ENCODE measurements around the gene CD22. TPM values are rescaled to one million over a fixed set of nuclear protein-coding genes. Genes with fewer than 3 reads are reported as not detected.

The CD22 gene
- total RNA-seq, 1 experiment from 2014 or later: not detected

DNA sequence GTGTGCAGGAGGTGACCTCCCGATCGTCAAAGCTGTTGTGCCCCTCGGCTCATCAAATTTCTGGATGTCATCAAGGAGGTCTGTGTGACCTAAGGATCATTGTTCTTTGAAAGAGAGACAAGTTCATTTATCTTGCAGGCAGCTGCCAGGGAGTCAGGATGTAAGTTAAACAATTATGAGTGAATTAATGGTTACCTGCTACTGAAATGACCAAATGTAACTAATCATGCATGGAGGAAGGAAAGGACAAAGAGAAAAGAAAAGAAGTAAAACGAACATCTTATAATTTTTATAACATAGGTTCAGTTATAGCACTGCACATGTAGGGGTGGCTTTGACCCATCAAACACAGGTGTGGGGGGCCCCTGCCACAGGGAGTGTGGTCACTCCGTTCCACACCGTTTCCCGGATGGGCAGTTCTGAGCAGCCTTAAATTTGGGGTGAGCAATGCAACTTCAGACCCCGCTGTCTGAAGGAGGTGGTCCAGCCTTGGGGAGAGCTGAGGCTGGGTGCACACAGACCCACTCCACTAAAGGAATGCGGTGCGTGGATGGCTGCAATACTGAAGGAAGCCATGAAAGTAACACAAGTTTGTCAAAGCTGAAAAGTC lies 5.3 kb downstream of the CD22 start:
- H4K91ac ChIP-seq (ENCODE audit: insufficient read length, low read depth, low read length): no peak overlapping the region

More for the DNA sequence above, 5.3 kb downstream of the CD22 start:
- H3K27me3 Mint-ChIP-seq (ENCODE audit: low read depth): peaks cover 5% of the 10 kb centered on the region
- H3K56ac ChIP-seq (ENCODE audit: insufficient read length, low read depth, low read length): no peak overlapping the region
- H3K36me3 Mint-ChIP-seq (ENCODE audit: insufficient read depth in 1 of 3, low read depth in 3 of 3): no peaks in the 10 kb centered on the region
- H3K18ac ChIP-seq (ENCODE audit: insufficient read length, low read depth, low read length): no peak overlapping the region
- H3K27ac Mint-ChIP-seq: no peak overlapping the region
- H3K4me3 Mint-ChIP-seq: no peak overlapping the region
- H4K20me1 ChIP-seq (ENCODE audit: control insufficient read depth, insufficient read depth, insufficient read length): no peaks in the 10 kb centered on the region
- H3K23ac ChIP-seq (ENCODE audit: insufficient read length, low read depth, low read length): no peak overlapping the region
- H2BK12ac ChIP-seq (ENCODE audit: insufficient read length, low read depth, low read length): no peak overlapping the region
- no peak overlapping the region for H2BK120ac ChIP-seq (ENCODE audit: low read depth, low read length, poor library complexity, severe bottlenecking)
- whole genome bisulfite sequencing (ENCODE audit: extremely low coverage, insufficient read length, low lambda C conversion rate): no CpG with 5 or more reads among the region's 10 CpGs
- H3K4me1 Mint-ChIP-seq: peaks cover 4% of the 10 kb centered on the region in 2 experiments; a peak in 3 of 4 replicates
- no peaks in the 10 kb centered on the region for H3K79me2 ChIP-seq (ENCODE audit: insufficient read depth, low read length)
- H3K4ac ChIP-seq (ENCODE audit: low read depth, low read length): no peak overlapping the region
- no peak overlapping the region for H2AFZ ChIP-seq (ENCODE audit: low read length)
- H3K9me3 ChIP-seq (ENCODE audit: control insufficient read depth, low read depth, low read length): no peaks in the 10 kb centered on the region
- no peak overlapping the region for H3K27ac ChIP-seq (ENCODE audit: insufficient read length, low read depth, low read length)
- H3K27me3 ChIP-seq (ENCODE audit: insufficient read depth, low read length): no peaks in the 10 kb centered on the region
- no peak overlapping the region for H2BK15ac ChIP-seq (ENCODE audit: low read depth, low read length)
- H3T11ph ChIP-seq (ENCODE audit: low read length): no peak overlapping the region
- no peaks in the 10 kb centered on the region for H3K23me2 ChIP-seq (ENCODE audit: insufficient read length, low read depth, low read length, poor library complexity, severe bottlenecking)
- H2AK5ac ChIP-seq (ENCODE audit: insufficient read length, low read length): no peak overlapping the region
- H3K14ac ChIP-seq (ENCODE audit: insufficient read depth, low read length): no peak overlapping the region
- no peaks in the 10 kb centered on the region for H3K79me1 ChIP-seq (ENCODE audit: insufficient read depth, low read depth, low read length, poor library complexity, severe bottlenecking)
- TF ChIP-seq, protein P1, sequence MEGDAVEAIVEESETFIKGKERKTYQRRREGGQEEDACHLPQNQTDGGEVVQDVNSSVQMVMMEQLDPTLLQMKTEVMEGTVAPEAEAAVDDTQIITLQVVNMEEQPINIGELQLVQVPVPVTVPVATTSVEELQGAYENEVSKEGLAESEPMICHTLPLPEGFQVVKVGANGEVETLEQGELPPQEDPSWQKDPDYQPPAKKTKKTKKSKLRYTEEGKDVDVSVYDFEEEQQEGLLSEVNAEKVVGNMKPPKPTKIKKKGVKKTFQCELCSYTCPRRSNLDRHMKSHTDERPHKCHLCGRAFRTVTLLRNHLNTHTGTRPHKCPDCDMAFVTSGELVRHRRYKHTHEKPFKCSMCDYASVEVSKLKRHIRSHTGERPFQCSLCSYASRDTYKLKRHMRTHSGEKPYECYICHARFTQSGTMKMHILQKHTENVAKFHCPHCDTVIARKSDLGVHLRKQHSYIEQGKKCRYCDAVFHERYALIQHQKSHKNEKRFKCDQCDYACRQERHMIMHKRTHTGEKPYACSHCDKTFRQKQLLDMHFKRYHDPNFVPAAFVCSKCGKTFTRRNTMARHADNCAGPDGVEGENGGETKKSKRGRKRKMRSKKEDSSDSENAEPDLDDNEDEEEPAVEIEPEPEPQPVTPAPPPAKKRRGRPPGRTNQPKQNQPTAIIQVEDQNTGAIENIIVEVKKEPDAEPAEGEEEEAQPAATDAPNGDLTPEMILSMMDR (conservative IDR thresholded peaks at IDR 0.05): no peak
- no peak for DNase-seq
- no peak overlapping the region for H2BK20ac ChIP-seq (ENCODE audit: low read depth, low read length, poor library complexity, severe bottlenecking)
- no peak overlapping the region for H3K9ac ChIP-seq (ENCODE audit: extremely low read depth, insufficient read length, low read length)
- no peaks in the 10 kb centered on the region for H3K9me3 Mint-ChIP-seq
- H3K4me2 ChIP-seq (ENCODE audit: insufficient read depth, insufficient read length, low read length): no peak overlapping the region
- no peak overlapping the region for H4K8ac ChIP-seq (replicated peaks; ENCODE audit: insufficient read length, low read depth, low read length)
- no peak overlapping the region for H2BK5ac ChIP-seq (ENCODE audit: insufficient read length, low read length)
- H3K4me1 ChIP-seq (ENCODE audit: insufficient read depth, low read length): peaks cover 3% of the 10 kb centered on the region; the same call in 1 of the 2 replicates
- H4K5ac ChIP-seq (ENCODE audit: insufficient read length, low read depth, low read length): no peak overlapping the region

Measured in H9 (cell line).